ENCODE results near the gene PRKCB. TPM values are rescaled to one million over a fixed set of nuclear protein-coding genes. Genes with fewer than 3 reads are reported as not detected.
"Not testable (repeated sequence)": the region's sequence is repeated elsewhere in the genome, so short reads cannot be mapped to it uniquely, and the experiment has no call there.

PRKCB gene
- total RNA-seq, 1 experiment from 2014 or later: 2.0 TPM

DNA sequence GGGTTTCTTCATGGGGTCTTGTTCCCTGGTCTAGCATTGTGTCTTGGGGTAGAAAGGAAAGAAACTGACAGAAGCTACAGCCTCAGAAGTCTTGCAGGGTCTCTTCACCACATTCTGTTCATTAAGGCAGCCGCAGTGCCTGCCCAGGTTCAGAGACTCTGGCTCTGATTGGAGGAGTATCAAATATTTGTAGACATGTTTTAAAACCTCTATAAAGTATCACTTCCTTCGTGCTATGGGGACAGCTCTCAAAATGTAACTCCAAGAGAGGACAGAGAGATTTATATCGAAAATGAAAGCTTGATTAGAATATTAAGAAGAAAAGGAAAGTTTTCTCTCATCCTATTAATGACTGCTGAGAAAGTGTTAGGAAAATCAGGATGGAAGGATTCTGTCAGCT, 313.3 kb downstream of the PRKCB start:
- no peak for DNase-seq (ENCODE audit: extremely low read depth, low read depth)

DNA sequence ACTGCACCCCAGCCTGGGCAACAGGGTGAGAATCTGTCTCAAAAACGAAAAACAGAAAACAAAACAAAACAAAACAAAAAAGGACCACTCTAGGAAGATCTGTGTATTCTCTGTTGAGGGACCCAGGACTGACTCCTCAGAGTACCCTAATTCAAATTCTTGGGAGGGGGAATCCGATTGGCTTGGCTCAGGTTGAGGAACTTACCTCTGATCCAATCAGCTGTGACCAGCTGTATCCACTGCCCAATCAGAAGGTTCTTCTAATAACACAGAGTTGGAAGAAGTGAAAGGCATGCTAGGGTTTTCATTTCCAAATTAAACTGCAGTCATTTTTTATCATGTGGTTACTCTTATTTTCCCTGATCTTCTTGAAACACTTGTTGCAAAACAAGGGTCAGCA, 314.5 kb downstream of the PRKCB start:
- DNase-seq (ENCODE audit: extremely low read depth, low read depth): peak; percentile 23

DNA sequence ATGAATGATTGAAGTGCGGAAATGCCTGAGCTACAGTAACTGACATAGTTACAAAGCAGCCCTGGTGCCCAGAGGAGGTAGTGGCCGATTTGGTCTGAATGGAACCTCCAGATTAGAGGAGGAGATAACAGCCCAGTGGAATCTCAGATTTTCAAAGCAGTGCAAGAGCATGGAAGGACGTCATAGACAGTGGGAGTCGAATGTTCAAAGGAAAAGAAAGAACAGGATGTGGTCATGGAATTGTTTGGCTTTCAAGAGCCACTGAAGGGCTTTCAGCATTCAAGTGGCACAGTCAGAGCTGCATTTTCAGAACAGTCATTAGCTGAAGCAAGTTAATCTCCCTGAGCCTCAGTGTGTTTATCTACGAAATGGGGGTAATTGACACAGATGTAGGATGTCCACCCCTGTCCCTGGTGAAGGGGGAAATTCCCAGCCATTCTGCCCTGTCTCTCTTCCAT, 315.7 kb downstream of the PRKCB start:
- DNase-seq (ENCODE audit: extremely low read depth, low read depth): peak; percentile 54

DNA sequence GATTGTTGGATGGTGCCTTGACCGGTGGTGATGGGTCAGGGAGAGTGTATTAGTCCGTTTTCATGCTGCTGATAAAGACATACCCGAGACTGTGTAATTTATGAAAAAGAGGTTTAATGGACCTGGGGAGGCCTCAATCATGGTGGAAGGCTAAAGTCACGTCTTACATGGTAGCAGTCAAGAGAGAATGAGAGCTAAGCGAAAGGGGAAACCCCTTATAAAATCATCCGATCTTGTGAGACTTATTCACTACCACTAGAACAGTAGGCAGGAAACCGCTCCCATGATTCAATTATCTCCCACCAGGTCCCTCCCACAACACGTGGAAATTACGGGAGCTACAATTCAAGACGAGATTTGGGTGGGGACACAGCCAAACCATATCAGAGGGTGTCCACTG, 316.3 kb downstream of the PRKCB start:
- DNase-seq (ENCODE audit: extremely low read depth, low read depth): not testable (repeated sequence)

GRCh38 chr16:24152826-24153225, 317.0 kb downstream of the PRKCB start:
- DNase-seq (ENCODE audit: extremely low read depth, low read depth): no peak

GRCh38 chr16:24156777-24157176, 321.0 kb downstream of the PRKCB start:
- no peak for DNase-seq (ENCODE audit: extremely low read depth, low read depth)

DNA sequence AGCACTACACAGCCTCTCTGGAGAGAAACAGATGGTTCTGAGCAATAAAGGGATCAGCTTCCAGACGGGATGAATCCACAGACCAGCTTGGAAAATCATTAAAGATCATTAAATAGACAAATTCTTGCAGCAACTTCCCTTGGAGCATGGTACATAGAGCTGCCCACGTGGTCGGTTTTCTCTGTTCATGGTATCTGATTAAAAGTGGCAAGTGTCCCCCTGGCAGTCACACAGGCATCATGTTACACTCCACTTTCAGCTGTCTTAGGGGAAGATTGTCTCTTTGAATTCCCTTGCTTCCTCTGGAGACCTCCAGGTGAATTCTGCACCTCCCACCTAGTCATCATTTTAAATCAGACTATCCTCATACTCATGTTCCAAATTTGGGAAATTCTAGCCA, 328.2 kb downstream of the PRKCB start:
- DNase-seq (ENCODE audit: extremely low read depth, low read depth): no peak

DNA sequence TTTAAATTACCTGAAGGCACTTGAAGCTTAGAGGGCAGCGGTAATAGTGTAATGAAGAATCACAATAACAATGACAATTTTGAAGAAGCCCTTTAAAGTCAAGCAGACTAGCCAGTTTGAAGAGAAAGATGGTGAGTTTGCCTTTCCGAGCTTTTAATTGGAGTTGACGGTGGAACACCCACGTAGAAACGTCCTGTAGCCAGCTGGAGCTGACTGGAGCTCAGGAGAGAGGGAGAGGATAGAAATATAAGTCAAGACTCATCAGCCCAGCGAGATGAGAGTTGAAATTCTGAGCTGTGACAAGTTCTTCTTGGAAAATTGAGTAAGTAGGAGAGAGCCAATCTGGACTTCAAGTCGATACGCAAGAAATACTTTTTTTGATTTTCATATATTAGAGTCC, 328.6 kb downstream of the PRKCB start:
- DNase-seq (ENCODE audit: extremely low read depth, low read depth): no peak

DNA sequence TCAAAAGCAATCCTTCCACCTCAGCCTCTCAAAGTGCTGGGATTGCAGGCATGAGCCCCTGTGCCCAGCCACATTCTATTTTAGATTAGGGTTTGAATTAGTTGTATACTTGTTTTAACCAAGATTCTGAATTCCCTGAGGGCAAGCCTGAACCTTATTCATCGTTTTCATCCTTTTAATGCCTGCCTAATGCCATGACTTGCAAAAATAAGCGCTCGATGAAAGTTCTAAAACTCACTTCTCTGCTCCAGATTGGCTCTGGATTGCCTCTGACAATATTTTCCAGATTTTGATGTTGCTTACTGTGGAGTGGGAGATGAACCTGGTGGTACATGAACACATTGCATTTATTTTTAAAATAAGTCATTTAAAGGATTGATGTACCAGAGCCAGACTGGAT, 329.5 kb downstream of the PRKCB start:
- DNase-seq (ENCODE audit: extremely low read depth, low read depth): no peak

GRCh38 chr16:24166661-24167528, 331.1 kb downstream of the PRKCB start:
- DNase-seq (ENCODE audit: extremely low read depth, low read depth): no peak

- no peak for DNase-seq (ENCODE audit: extremely low read depth, low read depth)
These were observed 333.1 kb downstream of the PRKCB start for GRCh38 chr16:24168856-24169255.

DNA sequence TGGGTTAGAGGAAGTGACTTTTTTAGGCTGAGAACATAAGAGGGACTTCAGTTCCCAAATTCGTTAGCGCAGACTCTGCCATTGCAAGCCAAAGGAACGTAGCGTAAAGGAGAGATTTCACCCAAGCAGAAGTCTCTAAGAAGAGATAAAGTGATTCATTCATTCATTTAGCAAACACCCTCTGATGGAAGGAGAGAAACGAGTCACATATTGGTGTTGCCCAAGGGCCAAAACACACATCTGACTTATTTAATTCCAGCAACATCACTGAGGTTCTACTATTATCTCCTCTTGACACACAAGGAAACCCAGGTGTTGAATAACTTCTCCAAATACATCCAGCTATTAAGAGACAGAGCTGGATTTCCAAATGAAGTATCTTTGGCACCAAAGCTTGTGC, 334.6 kb downstream of the PRKCB start:
- DNase-seq (ENCODE audit: extremely low read depth, low read depth): no peak

DNA sequence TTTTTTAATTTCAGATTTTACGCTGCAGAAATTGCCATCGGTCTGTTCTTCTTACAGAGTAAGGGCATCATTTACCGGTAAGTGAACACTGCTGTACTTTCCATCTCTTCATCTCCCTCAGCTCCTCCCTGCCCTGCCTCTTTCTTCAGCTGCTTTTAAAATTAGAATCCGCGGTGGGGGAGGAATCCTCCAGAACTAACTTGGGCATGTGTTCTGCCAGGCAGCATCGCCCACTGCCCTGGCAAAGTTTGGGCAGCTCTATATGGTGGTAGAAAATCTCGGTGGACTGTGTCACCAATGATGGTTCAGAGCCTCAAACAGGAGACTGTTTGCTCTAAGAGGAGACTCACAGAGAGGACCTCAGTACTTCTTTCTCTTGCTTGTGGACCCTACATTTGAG, 338.7 kb downstream of the PRKCB start:
- DNase-seq (ENCODE audit: extremely low read depth, low read depth): no peak

GRCh38 chr16:24174957-24175356, 339.2 kb downstream of the PRKCB start:
- no peak for DNase-seq (ENCODE audit: extremely low read depth, low read depth)

DNA sequence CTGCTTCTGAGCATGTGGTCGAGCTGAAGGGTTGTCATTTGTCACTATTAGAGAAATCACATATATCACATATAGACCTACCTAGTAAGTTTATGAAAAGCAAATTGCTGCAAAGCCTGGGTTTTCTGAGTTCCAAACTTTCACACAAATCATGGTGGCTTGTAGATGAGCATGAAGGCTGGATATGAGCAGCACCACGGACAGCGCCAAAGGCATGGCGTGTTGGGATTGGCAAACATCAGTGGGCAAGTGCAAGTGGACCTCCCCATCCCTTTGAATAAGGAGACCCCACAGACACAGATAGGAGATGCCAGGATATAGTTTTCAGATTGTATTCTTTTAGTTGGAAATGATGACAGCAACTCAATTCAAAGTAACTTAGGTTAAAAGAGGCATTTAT, 342.7 kb downstream of the PRKCB start:
- DNase-seq (ENCODE audit: extremely low read depth, low read depth): no peak

- DNase-seq (ENCODE audit: extremely low read depth, low read depth): no peak
These were observed 344.7 kb downstream of the PRKCB start for GRCh38 chr16:24180451-24180850.

DNA sequence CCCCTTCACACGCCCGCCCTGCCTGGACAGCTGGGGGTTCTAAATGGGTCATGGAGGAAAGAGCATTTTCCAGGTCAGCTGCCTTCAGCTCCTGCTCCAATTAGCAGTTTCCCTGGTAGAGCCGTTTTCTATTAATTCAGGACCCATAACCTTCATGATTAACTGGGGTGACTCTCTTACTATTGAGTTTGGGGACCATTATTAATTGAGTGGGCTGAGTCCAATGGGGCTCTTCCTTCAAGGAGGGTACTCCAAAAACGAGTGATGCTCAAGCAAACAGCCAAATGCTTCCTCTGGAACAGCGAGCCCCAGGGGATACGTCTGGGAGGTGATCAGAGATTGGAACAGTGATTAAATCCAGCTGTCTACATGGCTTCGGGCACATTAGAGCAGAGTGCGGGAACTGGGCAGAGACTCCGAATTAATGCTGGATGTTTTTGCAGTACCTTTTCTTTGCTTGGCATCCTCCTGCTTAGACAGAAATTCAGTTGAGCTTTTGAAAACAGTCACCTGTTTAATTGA, 352.3 kb downstream of the PRKCB start:
- DNase-seq (ENCODE audit: extremely low read depth, low read depth): no peak

DNA sequence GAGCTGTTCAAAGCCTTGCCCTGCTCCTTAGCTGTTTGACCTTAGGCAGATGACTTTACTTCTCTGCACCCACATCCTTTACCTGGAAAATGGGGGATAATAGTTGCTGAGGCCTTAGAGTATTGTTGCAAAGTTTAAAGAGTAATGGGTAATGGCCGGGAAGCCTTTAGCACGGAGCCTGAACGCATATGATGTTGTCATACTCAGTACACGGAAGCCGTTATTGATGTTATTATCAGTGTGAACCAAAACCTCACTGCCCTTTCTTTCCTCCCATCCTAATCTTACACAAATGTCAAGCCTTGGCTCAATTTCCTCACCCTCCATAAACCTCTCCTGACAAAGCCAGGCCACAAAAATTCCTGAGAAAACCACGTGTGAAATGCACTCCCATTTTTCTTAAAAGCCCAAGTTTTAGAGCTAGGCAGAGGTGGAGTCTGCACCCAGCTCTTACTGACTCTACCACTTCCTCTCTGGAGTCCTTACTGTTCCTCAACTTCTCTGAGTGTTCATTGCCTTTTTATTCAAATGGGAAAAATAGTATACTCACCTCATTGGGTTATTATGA, 353.1 kb downstream of the PRKCB start:
- no peak for DNase-seq (ENCODE audit: extremely low read depth, low read depth)

GRCh38 chr16:24189941-24190340, 354.2 kb downstream of the PRKCB start:
- no peak for DNase-seq (ENCODE audit: extremely low read depth, low read depth)

DNA sequence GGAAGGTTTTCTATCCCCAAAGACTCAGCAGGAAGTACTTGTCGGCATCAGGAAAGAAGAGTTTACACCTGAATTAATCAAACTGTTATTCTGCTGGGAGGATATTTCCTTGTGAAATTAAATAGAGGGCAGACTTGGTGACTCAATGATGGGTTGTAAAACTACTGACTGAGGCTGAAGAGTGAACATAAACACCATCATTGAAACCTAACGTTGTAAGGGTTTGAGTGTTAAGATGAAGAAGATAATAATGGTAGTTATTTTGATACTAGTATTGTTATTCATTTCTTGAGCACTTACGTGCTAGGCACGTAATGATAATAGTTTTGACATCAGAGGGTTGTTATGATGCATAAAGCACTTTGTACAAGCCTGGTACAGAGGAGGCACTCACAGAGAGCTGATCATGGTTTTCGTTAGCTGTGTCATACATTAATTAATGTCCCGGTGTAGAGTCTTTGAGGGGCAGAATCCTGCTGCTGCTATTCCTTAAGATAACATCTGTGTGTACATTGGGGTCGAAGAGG, 356.2 kb downstream of the PRKCB start:
- DNase-seq (ENCODE audit: extremely low read depth, low read depth): no peak

- no peak for DNase-seq (ENCODE audit: extremely low read depth, low read depth)
These were observed 359.4 kb downstream of the PRKCB start for GRCh38 chr16:24195221-24195620.
